Calu3 (cell line): ENCODE data around the gene PTPRN2. TPM values are rescaled to one million over a fixed set of nuclear protein-coding genes. Genes with fewer than 3 reads are reported as not detected.

ENCODE experiments used
- BruUV-seq: library from RNA; stranded (reverse); fragments of 400-500 nt; replicated peaks from 2 replicates; lab custom pipeline; 2021; lab: Mats Ljungman, UMichigan
- CTCF ChIA-PET: fragments of 300-600 bp; sonication (Branson Sonifier 250); formaldehyde crosslinking; loops from one replicate; lab custom pipeline; 2022; ENCODE audit warnings: antibody characterized with exemption; lab: Charles Lee
- DNase-seq: peaks from one replicate; pipeline ENCODE4 v3.0.0; 2022
- H3K27ac Mint-ChIP-seq: one replicate; pipeline ENCODE4 v1.8.0; 2022; ENCODE audit warnings: mixed read lengths; ENCODE audit not compliant: unreplicated experiment
- H3K27me3 Mint-ChIP-seq: one replicate; pipeline ENCODE4 v1.8.0; 2022; ENCODE audit warnings: mixed read lengths; ENCODE audit not compliant: unreplicated experiment
- H3K36me3 Mint-ChIP-seq: one replicate; pipeline ENCODE4 v1.8.0; 2022; ENCODE audit warnings: mild to moderate bottlenecking, moderate library complexity, mixed read lengths; ENCODE audit not compliant: insufficient read depth, unreplicated experiment
- H3K4me1 Mint-ChIP-seq: one replicate; pipeline ENCODE4 v1.8.0; 2022; ENCODE audit warnings: mild to moderate bottlenecking, low read depth, mixed read lengths; ENCODE audit not compliant: unreplicated experiment
- H3K4me3 Mint-ChIP-seq: one replicate; pipeline ENCODE4 v1.8.0; 2022; ENCODE audit warnings: mild to moderate bottlenecking, low read depth, moderate library complexity, mixed read lengths; ENCODE audit not compliant: unreplicated experiment
- H3K9me3 Mint-ChIP-seq: one replicate; pipeline ENCODE4 v1.8.0; 2022; ENCODE audit warnings: low read depth, mixed read lengths; ENCODE audit not compliant: unreplicated experiment
- CTCF ChIP-seq: fragments of 200-600 bp; IDR thresholded peaks from one replicate; pipeline ENCODE4 v1.8.0; 2022; ENCODE audit warnings: antibody characterized with exemption; ENCODE audit not compliant: unreplicated experiment
- intact Hi-C: fragments of 100-400 bp; cut with micrococcal nuclease; formaldehyde crosslinking; loops from one replicate; pipeline ENCODE4 v1.10.0; 2022; ENCODE audit not compliant: unreplicated experiment
- total RNA-seq: library from RNA; stranded (reverse); gene quantifications from 2 replicates; pipeline ENCODE4 v1.2.3, GENCODE V29; 2022

The PTPRN2 gene
- total RNA-seq, 1 experiment from 2014 or later: 2.0 TPM

GRCh38 chr7:158053183-158053915, 534.3 kb downstream of the PTPRN2 start:
- H3K36me3 Mint-ChIP-seq: peaks cover 6% of the 10 kb centered on the region
- CTCF ChIA-PET: no interaction called here
- DNase-seq: no peak
- BruUV-seq: no TSS peak
- peaks cover 21% of the 10 kb centered on the region for H3K9me3 Mint-ChIP-seq
- no peaks in the 10 kb centered on the region for H3K27me3 Mint-ChIP-seq
- intact Hi-C loops: no loop called here
- no peaks in the 10 kb centered on the region for H3K4me1 Mint-ChIP-seq
- no peak overlapping the region for H3K4me3 Mint-ChIP-seq
- no peak overlapping the region for H3K27ac Mint-ChIP-seq
- no peak for TF ChIP-seq CTCF

- CTCF ChIA-PET: no interaction called here
- Mint-ChIP-seq H3K4me3 (no peak overlapping the region), H3K27me3 (no peaks in the 10 kb centered on the region), H3K4me1 (no peaks in the 10 kb centered on the region), H3K36me3 (peaks cover 6% of the 10 kb centered on the region), H3K9me3 (peaks cover 21% of the 10 kb centered on the region), H3K27ac (no peak overlapping the region)
- intact Hi-C loops: no loop called here
- no TSS peak for BruUV-seq
- no peak for TF ChIP-seq CTCF
- DNase-seq: no peak
Measured at GRCh38 chr7:158052381-158053060, 535.1 kb downstream of the PTPRN2 start.

GRCh38 chr7:158051776-158052175, 535.8 kb downstream of the PTPRN2 start:
- intact Hi-C loops: no loop called here
- no peak overlapping the region for H3K27ac Mint-ChIP-seq
- CTCF ChIA-PET: no interaction called here
- TF ChIP-seq CTCF: no peak
- H3K9me3 Mint-ChIP-seq: peaks cover 17% of the 10 kb centered on the region
- no peaks in the 10 kb centered on the region for H3K4me1 Mint-ChIP-seq
- DNase-seq: no peak
- H3K4me3 Mint-ChIP-seq: no peak overlapping the region
- H3K27me3 Mint-ChIP-seq: no peaks in the 10 kb centered on the region
- BruUV-seq: no TSS peak
- peaks cover 1% of the 10 kb centered on the region for H3K36me3 Mint-ChIP-seq

GRCh38 chr7:158050978-158051651, 536.5 kb downstream of the PTPRN2 start:
- no peak overlapping the region for H3K27ac Mint-ChIP-seq
- H3K36me3 Mint-ChIP-seq: no peaks in the 10 kb centered on the region
- H3K4me3 Mint-ChIP-seq: no peak overlapping the region
- CTCF ChIA-PET: no interaction called here
- intact Hi-C loops: no loop called here
- no TSS peak for BruUV-seq
- no peaks in the 10 kb centered on the region for H3K4me1 Mint-ChIP-seq
- no peaks in the 10 kb centered on the region for H3K27me3 Mint-ChIP-seq
- H3K9me3 Mint-ChIP-seq: peaks cover 17% of the 10 kb centered on the region
- DNase-seq: no peak
- no peak for TF ChIP-seq CTCF
